Measurements from ENCODE around the gene CHRNA5. TPM values are rescaled to one million over a fixed set of nuclear protein-coding genes. Genes with fewer than 3 reads are reported as not detected.

CHRNA5 gene
- total RNA-seq, 1 donor: 2.2 TPM

DNA sequence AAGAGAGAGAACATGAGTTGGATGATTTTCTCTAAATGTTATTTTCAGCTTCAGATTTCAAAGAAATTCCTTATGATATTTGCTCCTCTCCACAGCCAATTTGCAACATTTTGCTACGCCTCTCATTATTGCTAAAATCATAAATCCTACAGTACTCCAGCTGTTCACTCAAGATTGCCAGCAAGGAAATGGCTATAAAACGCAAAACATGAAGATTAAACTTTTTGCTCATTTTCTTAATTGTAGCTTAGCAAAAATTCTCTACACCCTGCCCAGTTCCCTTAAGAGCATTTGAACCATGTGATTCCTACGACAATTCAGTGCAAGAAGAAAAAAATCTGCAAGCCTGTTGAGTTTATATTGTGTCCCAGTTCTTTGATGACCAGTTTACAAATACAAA is 48.7 kb downstream of the CHRNA5 start:
- no peak for DNase-seq (ENCODE audit: low read depth)
- TF ChIP-seq CTCF (IDR thresholded peaks at IDR 0.05; ENCODE audit: insufficient read depth, low read depth, low read length): no peak
- no peak overlapping the region for H3K4me3 ChIP-seq (ENCODE audit: low read depth, low read length)

- TF ChIP-seq CTCF (IDR thresholded peaks at IDR 0.05; ENCODE audit: insufficient read depth, low read depth, low read length): no peak
- no peak for DNase-seq (ENCODE audit: low read depth)
Observed at GRCh38 chr15:78615151-78615589, 49.9 kb downstream of the CHRNA5 start.

GRCh38 chr15:78616506-78616905 is 51.2 kb downstream of the CHRNA5 start:
- no peak overlapping the region for H3K4me3 ChIP-seq (ENCODE audit: low read depth, low read length)
- no peak for DNase-seq (ENCODE audit: low read depth)
- TF ChIP-seq CTCF (IDR thresholded peaks at IDR 0.05; ENCODE audit: insufficient read depth, low read depth, low read length): no peak

More at GRCh38 chr15:78615151-78615589, 49.9 kb downstream of the CHRNA5 start:
- H3K4me3 ChIP-seq (ENCODE audit: low read depth, low read length): no peak overlapping the region

GRCh38 chr15:78617076-78617475 is 51.8 kb downstream of the CHRNA5 start:
- no peak for TF ChIP-seq CTCF (IDR thresholded peaks at IDR 0.05; ENCODE audit: insufficient read depth, low read depth, low read length)
- no peak overlapping the region for H3K4me3 ChIP-seq (ENCODE audit: low read depth, low read length)
- DNase-seq (ENCODE audit: low read depth): no peak

GRCh38 chr15:78617516-78617915 is 52.2 kb downstream of the CHRNA5 start:
- TF ChIP-seq CTCF (IDR thresholded peaks at IDR 0.05; ENCODE audit: insufficient read depth, low read depth, low read length): no peak
- DNase-seq (ENCODE audit: low read depth): no peak
- no peak overlapping the region for H3K4me3 ChIP-seq (ENCODE audit: low read depth, low read length)

- H3K4me3 ChIP-seq (ENCODE audit: low read depth, low read length): no peak overlapping the region
- no peak for DNase-seq (ENCODE audit: low read depth)
- no peak for TF ChIP-seq CTCF (IDR thresholded peaks at IDR 0.05; ENCODE audit: insufficient read depth, low read depth, low read length)
Observed at GRCh38 chr15:78618064-78618463, 52.7 kb downstream of the CHRNA5 start.

- peak; percentile 81 for TF ChIP-seq CTCF (IDR thresholded peaks at IDR 0.05; ENCODE audit: insufficient read depth, low read depth, low read length)
- peak; percentile 95 for DNase-seq (ENCODE audit: low read depth)
- no peak overlapping the region for H3K4me3 ChIP-seq (ENCODE audit: low read depth, low read length)
Observed at GRCh38 chr15:78618490-78618934, 53.2 kb downstream of the CHRNA5 start.

All from fibroblast of villous mesenchyme (primary cell).